ENCODE results near the gene SLC27A4. TPM values are rescaled to one million over a fixed set of nuclear protein-coding genes. Genes with fewer than 3 reads are reported as not detected.

The SLC27A4 gene
- total RNA-seq, 4 donors from 2014 or later = 4.6 to 22.7 (median 9.5) TPM

- TF ChIP-seq POLR2A (IDR thresholded peaks at IDR 0.05) (no peak), CTCF (IDR thresholded peaks at IDR 0.05) (no peak)
- H3K36me3 ChIP-seq = no peaks in the 10 kb centered on the region
- peak overlapping the region; percentile 85 to 92 for H3K27ac ChIP-seq
- peaks cover 5 to 6% of the 10 kb centered on the region in 2 donors for H3K4me1 ChIP-seq
- intact Hi-C loops (cut with DNase I; ENCODE audit: low total_unique reads) = no loop called here
- no peak for DNase-seq
- peak overlapping the region; percentile 56 to 97 for H3K4me3 ChIP-seq
- H3K9me3 ChIP-seq = no peaks in the 10 kb centered on the region
- H3K27me3 ChIP-seq = no peaks in the 10 kb centered on the region
Measured at GRCh38 chr9:128371630-128372117, 31.3 kb downstream of the SLC27A4 start.

GRCh38 chr9:128372188-128372641 lies 31.9 kb downstream of the SLC27A4 start:
- Histone ChIP-seq H3K4me3 (peak overlapping the region; percentile 56 to 97), H3K36me3 (no peaks in the 10 kb centered on the region), H3K9me3 (no peaks in the 10 kb centered on the region), H3K27me3 (no peaks in the 10 kb centered on the region), H3K27ac (peak overlapping the region in 1 of 2 donors; percentile 92), H3K4me1 (peaks cover 5 to 6% of the 10 kb centered on the region in 2 donors)
- no peak for DNase-seq
- TF ChIP-seq CTCF (IDR thresholded peaks at IDR 0.05) = no peak
- TF ChIP-seq POLR2A (IDR thresholded peaks at IDR 0.05) = no peak
- intact Hi-C loops (cut with DNase I; ENCODE audit: low total_unique reads) = no loop called here

GRCh38 chr9:128372784-128373183 lies 32.5 kb downstream of the SLC27A4 start:
- H3K9me3 ChIP-seq = no peaks in the 10 kb centered on the region
- DNase-seq = no peak
- peaks cover 5 to 6% of the 10 kb centered on the region in 2 donors for H3K4me1 ChIP-seq
- no peak for TF ChIP-seq POLR2A (IDR thresholded peaks at IDR 0.05)
- TF ChIP-seq CTCF (IDR thresholded peaks at IDR 0.05) = no peak
- intact Hi-C loops (cut with DNase I; ENCODE audit: low total_unique reads) = no loop called here
- no peak overlapping the region for H3K27ac ChIP-seq
- no peaks in the 10 kb centered on the region for H3K27me3 ChIP-seq
- H3K4me3 ChIP-seq = no peak overlapping the region
- no peaks in the 10 kb centered on the region for H3K36me3 ChIP-seq

GRCh38 chr9:128374221-128374675 lies 33.9 kb downstream of the SLC27A4 start:
- no peaks in the 10 kb centered on the region for H3K36me3 ChIP-seq
- H3K27me3 ChIP-seq = no peaks in the 10 kb centered on the region
- H3K27ac ChIP-seq = no peak overlapping the region
- intact Hi-C loops (cut with DNase I; ENCODE audit: low total_unique reads) = no loop called here
- H3K9me3 ChIP-seq = no peaks in the 10 kb centered on the region
- TF ChIP-seq POLR2A (IDR thresholded peaks at IDR 0.05) (no peak), CTCF (IDR thresholded peaks at IDR 0.05) (no peak)
- no peak overlapping the region for H3K4me3 ChIP-seq
- DNase-seq = no peak
- H3K4me1 ChIP-seq = peaks cover 5 to 6% of the 10 kb centered on the region in 2 donors

- intact Hi-C loops (cut with DNase I; ENCODE audit: low total_unique reads) = no loop called here
- no peak for DNase-seq
- peaks cover 5 to 6% of the 10 kb centered on the region in 2 donors for H3K4me1 ChIP-seq
Measured at GRCh38 chr9:128375865-128376264, 35.5 kb downstream of the SLC27A4 start.

More at GRCh38 chr9:128375865-128376264, 35.5 kb downstream of the SLC27A4 start:
- H3K9me3 ChIP-seq = no peaks in the 10 kb centered on the region
- no peaks in the 10 kb centered on the region for H3K27me3 ChIP-seq
- no peak overlapping the region for H3K27ac ChIP-seq
- no peak overlapping the region for H3K4me3 ChIP-seq
- TF ChIP-seq CTCF (IDR thresholded peaks at IDR 0.05) = no peak
- no peak for TF ChIP-seq POLR2A (IDR thresholded peaks at IDR 0.05)
- no peaks in the 10 kb centered on the region for H3K36me3 ChIP-seq

Data from uterus (tissue), 4 donors.